RPMI8226 (cell line): ENCODE measurements around the gene LRCH3.
"Not testable (repeated sequence)": the region's sequence is repeated elsewhere in the genome, so short reads cannot be mapped to it uniquely, and the experiment has no call there.

Source experiments
- DNase-seq: peaks from one replicate; pipeline ENCODE4 v3.0.0-alpha.2; 2015

The LRCH3 gene

DNA sequence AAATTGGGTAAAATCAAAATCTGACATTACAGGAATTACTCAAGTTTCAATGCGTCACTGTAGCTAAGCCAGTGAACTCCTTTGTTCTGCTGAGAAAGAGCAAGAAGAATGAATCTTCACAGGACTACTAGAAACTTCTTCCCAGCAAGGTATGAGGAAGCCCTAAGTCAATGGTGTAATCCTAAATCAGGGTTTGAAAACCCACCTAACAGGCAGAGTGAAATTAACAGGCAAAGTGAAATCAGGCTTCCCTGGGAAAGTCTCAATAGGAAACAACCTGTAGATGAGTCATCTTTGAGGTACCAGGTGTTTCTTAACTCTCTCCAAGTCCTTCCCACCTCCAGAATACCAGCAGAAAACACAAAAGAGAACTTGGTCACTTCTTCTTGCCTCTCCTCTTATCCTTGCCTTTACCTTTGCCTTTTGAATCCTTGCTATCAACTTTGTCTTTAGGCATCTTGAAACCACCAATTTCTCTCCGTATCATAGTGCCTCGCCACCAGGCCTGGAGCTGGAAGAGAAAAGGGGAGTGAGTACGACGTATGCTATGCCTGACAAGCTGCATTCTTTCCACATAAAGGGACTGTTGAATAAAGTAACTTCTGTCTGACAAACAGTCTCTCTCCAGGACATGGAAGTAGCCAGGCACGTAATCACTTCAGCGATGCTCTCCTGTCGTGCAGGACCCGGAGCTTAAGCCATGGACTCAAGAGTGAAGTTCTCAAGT is 98.3 kb downstream of the LRCH3 start:
- DNase-seq = no peak

DNA sequence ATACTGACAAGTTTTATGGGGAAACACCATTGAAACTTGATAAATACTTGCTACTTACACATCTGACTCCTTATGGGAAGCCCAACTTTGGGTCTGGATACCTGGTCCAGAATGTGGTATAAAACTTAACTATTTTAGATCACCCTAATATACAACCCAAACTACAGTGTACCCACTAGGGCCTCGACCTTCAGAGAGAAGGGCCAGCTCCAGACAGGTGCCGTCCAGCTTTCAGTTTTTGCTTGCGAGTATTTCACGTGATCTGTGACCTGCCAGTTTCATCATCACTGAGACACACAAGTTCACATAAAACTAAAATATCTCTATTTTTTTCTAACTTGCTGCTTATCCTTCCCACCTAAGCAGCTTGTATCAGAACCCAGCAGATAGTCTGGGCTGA is 99.6 kb downstream of the LRCH3 start:
- DNase-seq = no peak

DNA sequence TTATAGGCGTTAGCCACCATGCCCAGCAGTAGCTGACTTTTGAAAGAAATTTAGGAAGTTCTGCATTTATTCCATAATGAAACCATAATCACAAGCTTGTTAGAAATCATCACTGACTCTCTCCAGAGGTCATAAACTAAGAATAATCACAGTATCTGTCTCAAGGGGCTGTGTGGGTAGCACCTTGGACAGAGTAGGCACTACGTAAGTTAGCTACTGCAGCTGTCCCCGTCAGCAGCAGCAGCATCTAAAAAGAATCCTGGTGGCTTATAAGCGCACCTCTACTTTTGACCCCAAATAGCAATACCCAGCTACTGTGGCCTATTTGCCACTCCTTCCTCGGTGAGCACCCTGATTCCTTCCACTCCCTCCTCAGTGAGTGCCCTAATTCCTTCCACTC is 101.1 kb downstream of the LRCH3 start:
- DNase-seq = no peak

DNA sequence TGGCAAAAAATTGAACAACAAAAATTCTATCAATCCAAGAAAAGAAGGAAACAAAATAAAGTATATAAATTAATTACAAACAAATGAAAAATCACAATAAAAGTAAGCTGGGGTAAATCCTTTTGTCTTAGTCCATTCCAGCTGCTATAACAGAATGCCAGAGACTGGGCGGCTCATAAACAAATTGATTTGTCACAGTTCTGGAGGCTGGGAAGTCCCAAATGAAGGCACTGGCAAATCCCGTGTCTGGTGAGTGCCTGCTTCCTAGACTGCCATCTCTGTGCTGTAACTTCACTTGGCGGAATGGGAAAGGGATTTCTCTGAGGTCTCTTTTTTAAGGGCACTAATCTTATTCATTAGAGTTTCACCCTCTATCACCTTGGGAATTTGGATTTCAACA is 105.4 kb downstream of the LRCH3 start:
- no peak for DNase-seq

DNA sequence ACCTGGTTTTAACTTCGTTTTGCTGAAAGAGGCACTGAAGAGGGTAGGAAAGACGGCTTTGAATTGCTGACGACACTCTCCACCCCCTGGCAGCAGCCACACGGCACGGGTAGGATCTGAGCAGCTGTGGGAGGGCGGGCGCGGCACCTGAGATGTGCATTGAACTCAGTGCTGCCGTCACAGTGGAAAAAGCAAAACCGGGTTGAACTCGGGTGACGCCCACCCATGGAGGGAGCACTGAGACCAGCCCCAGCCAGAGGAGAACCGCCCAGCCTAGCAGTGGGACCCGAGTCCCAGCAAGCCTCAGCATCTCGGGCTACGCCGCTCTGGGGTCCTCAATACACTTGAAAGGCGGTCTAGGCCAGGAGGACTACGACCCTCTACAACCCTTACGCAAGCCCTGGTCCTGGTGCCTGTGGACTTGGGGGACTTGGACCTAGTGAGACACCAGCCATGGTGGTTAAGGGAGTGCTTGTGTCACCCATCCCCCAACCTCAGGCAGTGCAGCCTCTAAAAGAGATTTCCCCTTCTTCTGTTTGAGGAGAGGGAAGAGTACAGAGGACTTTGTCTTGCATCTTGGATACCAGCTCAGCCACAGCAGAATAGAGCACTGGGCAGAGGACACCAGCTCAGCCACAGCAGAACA is 108.9 kb downstream of the LRCH3 start:
- DNase-seq = no peak

DNA sequence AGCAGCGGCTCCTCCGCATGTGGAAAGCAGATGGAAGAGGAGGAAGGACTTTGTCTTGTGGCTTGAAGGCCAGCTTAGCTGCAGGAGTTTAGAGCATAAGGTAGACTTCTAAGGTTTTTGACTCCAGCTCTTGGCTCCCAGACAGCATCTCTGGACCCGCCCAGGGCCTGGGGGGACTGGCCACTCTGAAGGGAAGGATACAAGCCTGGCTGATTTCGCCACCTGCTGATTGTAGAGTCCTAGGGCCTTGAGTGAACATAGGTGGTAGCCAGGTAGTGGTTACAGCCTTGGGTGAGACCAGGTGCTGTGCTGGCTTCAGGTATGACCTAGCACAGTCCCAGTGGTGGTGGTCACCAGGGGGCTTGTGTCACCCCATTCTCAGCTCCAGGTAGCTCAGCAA is 110.6 kb downstream of the LRCH3 start:
- DNase-seq = no peak

DNA sequence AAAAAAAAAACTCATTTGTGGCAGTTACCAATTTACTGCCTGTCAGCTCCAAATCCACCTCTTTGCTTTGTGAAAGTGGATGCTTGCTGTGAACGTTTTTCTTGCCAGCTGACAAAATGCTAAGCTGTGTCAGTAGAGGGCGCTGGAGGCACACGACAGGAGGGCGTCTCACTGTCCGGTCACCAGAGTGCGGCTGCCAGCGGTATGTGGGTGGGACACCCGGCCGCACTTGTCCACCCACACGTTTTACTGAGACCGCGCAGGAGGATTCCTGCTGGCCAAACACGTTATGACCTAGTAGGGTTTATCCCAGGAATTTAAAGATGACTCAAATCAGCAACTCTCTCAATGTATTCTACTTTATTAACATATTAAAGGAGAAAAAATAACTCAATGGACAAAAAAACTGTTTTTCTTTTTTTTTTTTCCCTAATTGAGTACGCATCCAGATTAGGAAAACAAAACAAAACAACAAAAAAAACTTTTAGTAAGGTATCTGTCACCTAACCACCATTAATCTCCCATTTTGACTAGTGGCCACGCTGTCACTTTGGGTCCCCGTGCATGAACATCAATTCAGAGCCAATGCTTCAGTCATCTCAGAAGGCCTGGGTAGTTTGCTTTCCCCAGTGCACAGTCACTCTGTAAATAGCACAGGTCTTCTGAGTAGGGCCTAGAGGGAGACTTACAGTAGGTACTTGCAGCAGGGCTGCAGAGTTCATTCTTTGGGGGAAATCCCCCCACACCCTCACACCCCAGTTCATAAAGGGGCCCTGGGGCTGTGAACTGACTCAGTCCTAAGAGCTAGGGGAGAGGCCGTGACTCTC is 115.2 kb downstream of the LRCH3 start:
- DNase-seq = peak; percentile 86

DNA sequence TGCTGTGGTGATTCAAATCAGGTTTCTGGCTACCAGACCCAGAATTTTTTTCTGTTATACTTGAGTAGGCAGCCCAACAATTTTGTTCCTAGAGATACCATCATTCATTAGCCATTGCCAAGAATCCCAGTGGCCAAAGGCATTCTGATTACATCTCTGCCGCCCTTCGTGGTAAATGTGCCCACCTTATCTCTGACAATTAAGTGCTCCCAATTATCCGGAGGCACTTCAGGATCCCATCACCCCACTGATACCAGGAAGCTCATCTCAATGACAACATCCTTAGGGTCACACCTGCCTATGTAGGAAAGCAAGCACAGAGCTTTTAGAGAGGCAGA is 115.8 kb downstream of the LRCH3 start:
- no peak for DNase-seq

DNA sequence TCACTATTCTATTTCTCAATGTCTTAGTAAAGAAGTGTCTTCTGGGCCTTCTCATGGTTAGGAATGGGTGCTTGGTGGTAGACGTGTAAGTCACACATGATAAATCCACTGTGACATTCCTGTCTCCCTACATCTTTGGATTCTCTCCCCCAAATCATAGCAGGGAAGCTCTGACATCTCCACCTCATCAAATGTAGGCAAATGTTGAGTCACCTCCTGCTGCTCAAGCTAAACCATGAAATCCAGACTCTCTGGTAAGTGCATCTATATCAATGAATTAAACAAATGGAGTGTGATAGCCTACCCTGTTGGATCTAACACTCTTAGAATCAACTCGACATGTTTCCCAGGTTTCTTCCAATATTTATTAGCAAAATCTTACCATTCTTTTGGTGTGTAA is 116.1 kb downstream of the LRCH3 start:
- DNase-seq = no peak

DNA sequence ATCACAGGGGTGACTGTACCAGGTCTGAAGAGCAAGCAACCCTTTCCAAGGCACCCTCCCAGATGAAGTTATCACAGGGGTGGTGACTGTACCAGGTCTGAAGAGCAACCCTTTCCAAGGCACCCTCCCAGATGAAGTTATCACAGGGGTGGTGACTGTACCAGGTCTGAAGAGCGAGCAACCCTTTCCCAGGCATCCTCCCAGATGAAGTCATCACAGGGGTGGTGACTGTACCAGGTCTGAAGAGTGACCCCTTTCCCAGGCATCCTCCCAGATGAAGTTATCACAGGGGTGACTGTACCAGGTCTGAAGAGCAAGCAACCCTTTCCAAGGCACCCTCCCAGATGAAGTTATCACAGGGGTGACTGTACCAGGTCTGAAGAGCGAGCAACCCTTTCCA is 117.5 kb downstream of the LRCH3 start:
- DNase-seq = not testable (repeated sequence)

DNA sequence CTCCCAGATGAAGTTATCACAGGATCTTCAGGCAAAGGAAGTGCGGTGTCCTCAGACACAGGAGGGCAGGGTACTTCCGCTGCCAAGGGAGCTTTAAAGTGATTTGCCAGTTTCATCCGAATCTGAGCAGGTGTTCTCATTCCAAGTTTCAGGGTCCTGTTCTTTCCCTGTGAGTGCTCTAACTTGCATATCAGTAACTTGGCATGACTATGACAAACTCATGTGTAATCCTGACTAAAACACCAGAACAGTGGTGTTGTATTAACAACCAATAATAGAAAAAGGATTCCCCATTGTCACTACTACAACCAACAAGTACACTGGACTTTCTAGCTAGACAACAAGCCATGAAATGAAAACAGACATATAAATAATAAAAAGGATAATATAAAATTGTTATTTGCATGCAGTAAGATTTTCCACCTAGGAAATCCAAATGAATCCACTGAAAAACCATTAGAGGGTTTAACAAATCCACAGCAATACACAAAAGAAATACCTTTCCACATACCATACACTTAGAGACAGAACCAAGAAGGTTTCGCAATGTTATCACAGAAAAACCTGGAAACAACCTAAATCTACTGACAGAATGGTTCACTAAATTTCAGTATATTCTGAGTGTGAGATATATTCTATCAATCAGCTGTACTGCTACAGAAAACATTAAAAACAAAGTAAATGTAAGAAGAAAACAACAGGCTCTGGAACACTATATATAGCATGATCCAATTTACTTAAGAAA is 118.1 kb downstream of the LRCH3 start:
- DNase-seq = no peak

DNA sequence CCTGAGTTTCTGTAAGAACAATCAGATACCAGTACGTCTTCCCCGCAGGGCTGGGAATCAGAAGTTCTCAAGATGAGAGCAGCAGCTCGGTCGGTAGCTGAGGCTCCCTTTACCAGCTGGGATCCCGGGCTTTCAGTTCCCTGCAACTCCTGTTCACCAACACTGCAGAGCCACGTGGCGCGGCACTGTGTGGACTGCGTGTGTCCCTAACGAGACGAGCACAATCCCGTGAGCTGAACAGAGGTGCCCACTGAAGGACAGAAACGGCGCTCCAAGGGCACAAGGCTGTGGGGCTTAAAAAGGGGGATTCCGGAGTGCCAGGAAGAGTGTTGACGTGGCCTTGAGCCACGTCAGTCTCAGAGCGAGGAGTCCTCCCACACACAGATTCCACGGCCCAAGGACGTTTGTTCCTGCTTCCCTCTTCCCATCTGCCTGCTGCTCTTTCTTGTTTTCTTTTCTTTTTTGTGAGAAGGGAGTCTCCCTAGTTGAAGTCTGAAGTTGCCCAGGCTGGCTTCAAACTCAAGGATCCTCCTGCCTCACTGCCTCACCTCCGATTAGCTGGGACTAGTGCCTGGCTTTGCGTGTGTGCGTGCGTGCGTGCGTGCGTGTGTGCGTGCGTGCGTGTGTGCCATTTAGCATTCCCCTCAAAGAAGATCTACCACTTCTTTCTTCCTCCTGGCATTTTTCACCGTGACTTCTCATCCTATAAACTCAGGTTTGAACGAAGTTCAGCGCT is 121.9 kb downstream of the LRCH3 start:
- no peak for DNase-seq

DNA sequence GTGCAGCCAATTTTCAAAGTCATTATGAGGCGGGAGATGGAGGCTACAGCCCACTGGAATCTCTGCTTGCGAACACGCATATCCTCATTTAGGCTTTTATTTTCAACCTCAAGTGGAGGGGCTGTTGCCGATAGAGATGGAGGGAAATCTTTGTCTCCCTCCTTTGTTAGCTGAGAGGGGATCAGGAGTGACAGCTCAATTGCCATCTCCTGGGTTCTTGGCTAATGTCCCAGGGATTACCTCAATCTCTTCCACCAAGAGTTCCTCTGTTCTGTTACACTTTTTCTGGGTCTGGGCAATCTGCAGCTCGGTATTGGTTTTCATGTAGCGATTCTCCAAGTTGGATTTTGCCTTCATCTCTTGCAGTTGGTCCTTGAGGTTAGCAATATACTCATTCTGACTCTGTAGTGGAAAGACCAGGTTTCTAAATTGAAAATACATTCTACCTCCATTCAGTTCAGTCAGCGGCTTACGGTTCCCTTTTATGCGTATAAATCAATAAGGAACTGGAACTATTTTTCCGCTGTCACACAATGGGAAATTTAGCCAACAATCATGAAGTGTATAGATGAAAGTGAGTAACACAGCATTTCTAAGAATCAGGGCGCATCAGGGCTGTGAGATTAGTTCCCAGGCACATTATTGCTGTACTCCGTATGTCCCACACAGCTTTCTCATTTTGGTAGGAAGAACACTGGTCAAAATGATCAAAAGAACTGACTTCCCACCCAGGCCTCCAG is 122.8 kb downstream of the LRCH3 start:
- no peak for DNase-seq

DNA sequence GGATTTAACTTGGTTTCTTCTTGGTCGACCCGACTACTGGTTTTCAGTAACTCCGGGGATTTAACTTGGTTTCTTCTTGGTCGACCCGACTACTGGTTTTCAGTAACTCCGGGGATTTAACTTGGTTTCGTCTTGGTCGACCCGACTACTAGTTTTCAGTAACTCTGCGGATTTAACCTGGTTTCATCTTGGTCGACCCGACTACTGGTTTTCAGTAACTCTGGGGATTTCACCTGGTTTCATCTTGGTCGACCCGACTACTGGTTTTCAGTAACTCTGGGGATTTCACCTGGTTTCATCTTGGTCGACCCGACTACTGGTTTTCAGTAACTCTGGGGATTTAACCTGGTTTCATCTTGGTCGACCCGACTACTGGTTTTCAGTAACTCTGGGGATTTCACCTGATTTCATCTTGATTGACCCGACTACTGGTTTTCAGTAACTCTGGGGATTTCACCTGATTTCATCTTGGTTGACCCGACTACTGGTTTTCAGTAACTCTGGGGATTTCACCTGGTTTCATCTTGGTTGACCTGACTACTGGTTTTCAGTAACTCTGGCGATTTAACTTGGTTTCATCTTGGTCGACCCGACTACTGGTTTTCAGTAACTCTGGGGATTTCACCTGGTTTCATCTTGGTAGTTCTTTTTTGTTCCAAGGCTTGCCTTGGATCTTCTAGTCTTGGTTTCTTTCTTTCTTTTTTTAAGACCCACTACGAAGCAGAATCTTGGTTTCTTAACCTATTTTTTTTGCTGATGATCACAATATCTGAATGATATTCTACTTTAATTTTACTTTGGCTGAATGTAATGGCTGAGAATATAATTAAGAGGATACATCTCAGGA is 130.6 kb downstream of the LRCH3 start:
- DNase-seq = not testable (repeated sequence)

DNA sequence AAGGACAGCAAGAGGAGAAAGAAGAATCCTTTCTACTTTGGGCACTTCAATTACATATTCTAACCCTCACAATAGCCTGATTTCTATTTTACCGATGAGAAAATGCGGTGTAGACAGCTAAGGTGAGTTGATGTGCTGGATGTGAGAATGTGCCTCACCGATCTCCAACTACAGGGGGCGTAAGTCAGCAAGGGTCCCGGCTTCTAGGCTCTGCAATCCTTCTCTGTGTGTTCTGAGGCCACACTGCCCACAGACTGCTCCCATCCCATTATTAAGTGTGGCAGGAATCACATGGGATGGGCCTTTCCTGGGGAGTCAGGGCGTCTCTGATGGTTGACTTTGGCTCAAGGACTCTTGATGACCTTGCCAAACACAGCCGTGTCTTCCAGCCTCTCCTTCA is 135.4 kb downstream of the LRCH3 start:
- no peak for DNase-seq

DNA sequence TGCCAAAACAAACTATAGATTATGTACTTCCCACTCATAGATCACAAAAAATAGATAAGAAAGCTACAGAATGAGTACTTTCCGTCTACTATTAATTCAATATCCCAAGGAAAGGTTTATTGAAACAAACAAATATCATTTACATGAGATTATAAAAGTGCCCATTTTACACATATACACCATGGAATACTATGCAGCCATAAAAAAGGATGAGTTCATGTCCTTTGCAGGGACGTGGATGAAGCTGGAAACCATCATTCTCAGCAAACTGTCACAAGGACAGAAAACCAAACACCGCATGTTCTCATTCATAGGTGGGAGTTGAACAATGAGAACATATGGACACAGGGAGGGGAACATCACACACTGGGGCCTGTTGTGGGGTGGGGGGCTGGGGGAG is 136.5 kb downstream of the LRCH3 start:
- not testable (repeated sequence) for DNase-seq

DNA sequence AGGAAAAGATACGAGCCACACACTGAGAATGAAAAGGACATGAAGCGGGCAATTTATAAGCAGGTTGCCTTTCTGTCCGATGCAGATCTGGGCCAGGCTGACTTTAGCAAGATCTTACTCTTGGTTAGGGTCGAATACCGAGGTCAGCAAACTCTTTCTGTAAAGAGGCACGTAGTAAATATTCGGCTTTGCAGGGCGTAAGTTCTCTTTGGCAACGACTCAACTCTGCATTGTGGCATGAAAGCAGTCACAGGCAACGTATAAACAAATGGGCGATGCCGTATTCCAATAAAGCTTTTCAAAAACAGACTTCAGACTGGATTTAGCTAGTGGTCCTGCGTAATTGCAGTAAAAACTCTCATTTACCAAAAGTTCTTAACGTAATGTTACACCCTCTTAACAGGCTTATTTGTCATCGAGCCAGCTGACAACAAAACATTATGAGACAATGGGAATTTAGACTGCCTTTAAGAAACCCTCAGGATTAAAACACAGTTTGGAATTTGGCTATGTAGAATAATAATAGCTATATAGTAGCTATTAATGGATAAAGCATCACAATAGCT is 145.8 kb downstream of the LRCH3 start:
- DNase-seq = no peak
